ENCODE data around the gene BTBD9. TPM values are rescaled to one million over a fixed set of nuclear protein-coding genes. Genes with fewer than 3 reads are reported as not detected.

Gene BTBD9
- total and polyA plus RNA-seq, 11 donors, result 6.3 to 23.3 (median 19.4) TPM

GRCh38 chr6:38220069-38220723, 419.5 kb downstream of the BTBD9 start:
- no peaks in the 10 kb centered on the region for H3K27me3 ChIP-seq
- 91 to 97% (median 95%) methylated on average over 4 of the region's 4 CpGs for WGBS, 4 donors
- no peak overlapping the region for H3K4me3 ChIP-seq
- DNase-seq (no peak), ATAC-seq (no peak)
- no peak overlapping the region for H3K27ac ChIP-seq
- peaks cover 0 to 8% (median 0%) of the 10 kb centered on the region in 12 donors for H3K4me1 ChIP-seq
- no peaks in the 10 kb centered on the region for H3K36me3 ChIP-seq
- TF ChIP-seq, protein P1, sequence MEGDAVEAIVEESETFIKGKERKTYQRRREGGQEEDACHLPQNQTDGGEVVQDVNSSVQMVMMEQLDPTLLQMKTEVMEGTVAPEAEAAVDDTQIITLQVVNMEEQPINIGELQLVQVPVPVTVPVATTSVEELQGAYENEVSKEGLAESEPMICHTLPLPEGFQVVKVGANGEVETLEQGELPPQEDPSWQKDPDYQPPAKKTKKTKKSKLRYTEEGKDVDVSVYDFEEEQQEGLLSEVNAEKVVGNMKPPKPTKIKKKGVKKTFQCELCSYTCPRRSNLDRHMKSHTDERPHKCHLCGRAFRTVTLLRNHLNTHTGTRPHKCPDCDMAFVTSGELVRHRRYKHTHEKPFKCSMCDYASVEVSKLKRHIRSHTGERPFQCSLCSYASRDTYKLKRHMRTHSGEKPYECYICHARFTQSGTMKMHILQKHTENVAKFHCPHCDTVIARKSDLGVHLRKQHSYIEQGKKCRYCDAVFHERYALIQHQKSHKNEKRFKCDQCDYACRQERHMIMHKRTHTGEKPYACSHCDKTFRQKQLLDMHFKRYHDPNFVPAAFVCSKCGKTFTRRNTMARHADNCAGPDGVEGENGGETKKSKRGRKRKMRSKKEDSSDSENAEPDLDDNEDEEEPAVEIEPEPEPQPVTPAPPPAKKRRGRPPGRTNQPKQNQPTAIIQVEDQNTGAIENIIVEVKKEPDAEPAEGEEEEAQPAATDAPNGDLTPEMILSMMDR (IDR thresholded peaks at IDR 0.05), result no peak
- TF ChIP-seq POLR2A (IDR thresholded peaks at IDR 0.05), result no peak
- no peaks in the 10 kb centered on the region for H3K9me3 ChIP-seq
- intact Hi-C loops (cut with DNase I), result no loop called here

DNA sequence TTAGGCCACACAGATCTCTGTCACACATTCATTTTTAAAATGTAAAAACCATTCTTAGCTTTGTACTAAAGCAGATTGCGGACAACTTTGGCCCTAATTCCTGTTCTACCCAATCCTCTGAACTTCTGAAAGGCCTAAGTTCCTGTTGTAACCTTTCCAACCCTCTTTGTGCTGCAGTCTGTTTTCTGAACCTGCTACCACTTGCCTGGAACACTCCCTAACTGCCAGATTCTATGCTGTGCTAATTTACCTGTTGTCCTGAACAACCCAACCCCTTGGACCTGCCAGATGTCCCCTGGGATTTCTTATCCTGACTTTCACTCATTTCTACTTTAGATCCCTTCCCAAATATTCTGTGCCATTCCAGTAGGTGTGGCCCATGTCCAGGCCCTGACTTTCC, 421.5 kb downstream of the BTBD9 start:
- no peak for ATAC-seq
- Histone ChIP-seq H3K27me3 (no peaks in the 10 kb centered on the region), H3K27ac (no peak overlapping the region), H3K9me3 (no peaks in the 10 kb centered on the region), H3K4me3 (no peak overlapping the region), H3K4me1 (peaks cover 0 to 10% (median 5%) of the 10 kb centered on the region in 12 donors), H3K36me3 (no peaks in the 10 kb centered on the region)
- intact Hi-C loops (cut with DNase I), result no loop called here
- no peak for DNase-seq
- TF ChIP-seq, protein P1 (IDR thresholded peaks at IDR 0.05), result no peak
- no peak for TF ChIP-seq POLR2A (IDR thresholded peaks at IDR 0.05)
- WGBS, 4 donors, result 95 to 100% (median 98%) methylated on average over 1 of the region's 1 CpG

DNA sequence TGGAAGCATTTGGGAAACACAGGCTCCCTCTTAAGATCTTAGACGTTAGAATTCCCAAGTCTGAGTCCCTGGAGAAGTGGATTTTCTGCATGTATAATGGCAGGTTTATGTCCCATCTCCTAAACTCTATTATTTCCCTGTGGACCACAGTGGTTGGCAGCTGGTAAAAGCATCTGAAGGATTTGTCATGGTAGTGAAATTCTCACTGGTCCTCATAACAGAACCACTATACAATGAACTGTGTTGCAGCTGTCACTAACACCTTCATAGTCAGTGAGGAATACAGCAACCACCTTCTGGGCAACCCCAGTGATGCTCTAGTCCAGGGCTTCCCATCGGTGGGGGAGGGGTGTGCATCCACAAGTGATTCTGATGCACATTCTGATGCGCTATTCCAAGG, 423.3 kb downstream of the BTBD9 start:
- Histone ChIP-seq H3K4me1 (peaks cover 0 to 28% (median 17%) of the 10 kb centered on the region in 12 donors), H3K9me3 (no peaks in the 10 kb centered on the region), H3K27ac (no peak overlapping the region), H3K4me3 (no peak overlapping the region), H3K36me3 (no peaks in the 10 kb centered on the region), H3K27me3 (no peaks in the 10 kb centered on the region)
- intact Hi-C loops (cut with DNase I), result no loop called here
- 85 to 91% (median 88%) methylated on average over 3 of the region's 3 CpGs for WGBS, 4 donors
- no peak for TF ChIP-seq POLR2A (IDR thresholded peaks at IDR 0.05)
- TF ChIP-seq, protein P1 (IDR thresholded peaks at IDR 0.05), result no peak
- ATAC-seq (no peak), DNase-seq (no peak)

DNA sequence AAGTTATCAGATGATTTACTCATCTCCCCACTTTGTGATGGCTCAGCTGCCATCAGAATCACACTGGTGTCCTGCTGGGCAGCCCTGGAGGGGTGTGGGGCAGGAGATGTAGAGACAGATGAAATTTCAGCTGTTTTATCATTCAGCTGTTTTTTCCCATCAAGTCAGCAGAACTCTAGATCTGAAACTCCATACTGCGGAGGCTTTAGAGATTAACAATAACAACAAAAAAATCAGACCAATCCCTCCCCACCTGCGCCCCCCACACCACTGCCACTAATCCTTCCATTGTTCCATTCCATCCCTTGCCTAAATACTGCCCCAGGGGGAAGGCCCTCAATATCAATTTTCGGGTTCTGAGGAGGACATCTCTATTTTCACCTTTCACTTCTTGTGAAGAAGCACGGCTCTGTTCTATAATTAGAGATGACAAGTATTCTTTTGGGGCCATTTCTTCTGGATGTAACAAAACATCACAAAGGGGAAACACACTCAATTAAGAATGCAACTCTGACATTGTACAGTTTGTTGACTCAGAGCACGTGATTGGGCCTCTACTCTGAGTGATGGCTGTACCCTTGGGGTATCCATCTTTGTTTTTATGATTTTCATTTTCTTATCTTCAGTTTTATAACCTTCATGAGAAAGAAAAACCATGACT, 423.9 kb downstream of the BTBD9 start:
- no peaks in the 10 kb centered on the region for H3K36me3 ChIP-seq
- DNase-seq (no peak), ATAC-seq (no peak)
- no peak overlapping the region for H3K27ac ChIP-seq
- intact Hi-C loops (cut with DNase I), result no loop called here
- H3K27me3 ChIP-seq, result no peaks in the 10 kb centered on the region
- TF ChIP-seq POLR2A (IDR thresholded peaks at IDR 0.05), result no peak
- TF ChIP-seq, protein P1 (IDR thresholded peaks at IDR 0.05), result no peak
- H3K9me3 ChIP-seq, result no peaks in the 10 kb centered on the region
- no peak overlapping the region for H3K4me3 ChIP-seq
- WGBS, 4 donors, result 84 to 86% (median 85%) methylated on average over 5 of the region's 5 CpGs
- peaks cover 0 to 28% (median 17%) of the 10 kb centered on the region in 12 donors for H3K4me1 ChIP-seq
